HG02870 (cell line): ENCODE measurements around the gene NELFA.
"Not testable (repeated sequence)": the region's sequence is repeated elsewhere in the genome, so short reads cannot be mapped to it uniquely, and the experiment has no call there.

ENCODE experiments used
- ATAC-seq: cut with Tn5 transposase; IDR thresholded peaks from one replicate; pipeline ENCODE4 v1.9.1; 2021; ENCODE audit warnings: mild to moderate bottlenecking, moderate library complexity; ENCODE audit not compliant: unreplicated experiment

Gene NELFA

DNA sequence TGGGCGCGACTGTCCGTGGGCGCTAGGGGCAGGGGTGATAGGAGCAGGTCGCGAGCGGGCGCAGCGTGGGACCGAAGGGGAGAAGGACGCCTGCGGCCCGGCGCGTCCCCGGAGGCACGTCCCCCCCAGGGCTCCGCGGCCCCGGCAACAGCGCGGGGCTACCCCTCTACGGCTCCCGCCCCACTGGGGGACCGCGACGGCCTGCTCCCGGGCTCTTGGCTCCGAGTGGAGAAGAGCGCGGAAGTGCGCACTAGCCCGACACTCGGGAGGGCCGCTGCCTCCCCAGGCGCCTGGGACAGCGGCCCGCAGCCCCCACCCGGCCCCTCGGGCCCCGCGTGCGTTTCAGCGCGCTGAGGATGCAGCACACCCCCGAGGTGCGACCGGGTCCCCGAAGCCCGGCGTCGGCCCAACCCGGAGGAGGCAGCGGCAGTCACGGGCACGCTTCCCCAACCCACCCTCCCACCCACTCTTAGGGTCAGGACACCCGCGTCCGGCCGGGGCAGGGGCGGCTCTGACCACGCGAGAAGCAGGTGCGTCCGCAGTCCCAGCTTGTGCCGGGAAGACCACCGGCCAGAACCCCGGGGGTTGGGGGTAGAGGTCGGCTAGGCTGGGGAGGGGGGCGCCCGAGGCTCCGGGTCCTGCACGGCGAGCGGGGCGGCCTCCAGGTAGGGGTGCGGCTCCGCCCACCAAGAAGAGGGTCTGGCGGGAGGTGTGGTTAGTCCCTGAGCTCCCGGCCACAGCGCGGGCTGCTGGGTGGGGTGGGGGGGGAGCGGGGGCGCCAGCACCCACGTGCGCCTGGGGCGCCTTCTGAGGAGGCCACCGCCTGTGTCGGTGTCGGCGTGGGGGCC, 31.8 kb upstream of the NELFA start:
- ATAC-seq: no peak

DNA sequence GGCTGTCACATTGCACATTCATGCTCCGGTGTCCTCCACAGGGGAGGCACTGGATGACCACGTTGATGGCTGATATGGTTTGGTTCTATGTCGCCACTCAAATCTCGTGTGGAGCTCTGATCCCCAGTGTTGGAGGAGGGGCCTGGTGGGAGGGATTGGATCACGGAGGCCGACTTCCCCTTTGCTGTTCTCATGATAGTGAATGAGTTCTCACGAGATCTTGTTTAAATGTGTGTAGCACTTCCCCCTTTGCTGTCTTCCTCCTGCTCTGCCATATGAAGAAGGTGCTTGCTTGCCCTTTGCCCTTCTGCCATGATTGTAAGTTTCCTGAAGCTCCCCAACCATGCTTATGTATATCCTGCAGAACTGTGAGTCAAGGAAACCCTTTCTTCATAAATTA, 28.1 kb upstream of the NELFA start:
- ATAC-seq: no peak

DNA sequence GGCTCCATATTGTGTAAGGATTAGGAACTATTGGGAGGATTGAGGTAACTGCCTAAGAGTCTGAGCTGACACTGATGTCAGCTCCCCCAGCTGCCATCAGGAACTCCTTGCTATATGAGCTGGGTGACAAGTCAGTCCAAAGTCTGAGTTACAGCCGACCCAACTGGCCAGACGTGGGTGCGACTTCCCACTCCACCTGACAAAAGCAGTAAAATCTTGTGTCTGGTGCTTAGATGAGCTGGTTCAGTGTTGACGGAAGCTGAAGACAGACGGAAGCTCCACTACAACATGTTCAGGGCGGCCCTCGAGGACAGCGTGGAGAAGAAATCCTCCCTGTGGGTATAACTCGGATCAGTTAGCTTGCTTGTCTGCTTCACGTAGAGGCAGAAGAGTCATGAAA, 27.6 kb upstream of the NELFA start:
- ATAC-seq: no peak

DNA sequence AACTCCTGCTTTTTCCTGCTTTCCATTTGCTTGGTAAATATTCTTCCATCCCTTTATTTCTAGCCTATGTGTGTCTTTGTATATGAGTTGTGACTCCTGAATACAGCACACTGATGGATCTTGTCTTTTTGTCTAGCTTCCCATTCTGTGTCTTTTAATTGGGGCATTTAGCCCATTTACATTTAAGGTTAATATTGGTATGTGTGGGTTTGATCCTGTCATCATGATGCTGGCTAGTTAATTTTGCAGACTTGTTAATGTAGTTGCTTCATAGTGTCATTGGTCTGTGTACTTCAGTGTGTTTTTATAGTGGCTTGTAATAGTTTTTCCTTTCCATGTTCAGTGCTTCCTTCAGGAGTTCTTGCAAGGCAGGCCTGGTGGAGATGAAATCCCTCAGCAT, 22.4 kb upstream of the NELFA start:
- not testable (repeated sequence) for ATAC-seq

DNA sequence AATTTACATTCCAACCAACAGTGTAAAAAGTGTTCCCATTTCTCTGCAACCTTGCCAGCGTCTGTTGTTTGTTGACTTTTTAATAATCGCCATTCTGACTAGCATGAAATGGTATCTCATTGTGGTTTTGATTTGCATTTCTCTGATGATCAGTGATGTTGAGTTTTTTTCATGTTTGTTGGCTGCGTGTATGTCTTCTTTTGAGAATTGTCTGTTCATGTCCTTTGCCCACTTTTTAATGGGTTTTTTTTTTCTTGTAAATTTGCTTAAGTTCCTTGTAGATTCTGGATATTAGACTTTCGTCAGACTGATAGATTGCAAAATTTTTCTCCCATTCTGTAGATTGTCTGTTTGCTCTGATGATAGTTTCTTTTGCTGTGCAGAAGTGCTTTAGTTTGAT, 18.3 kb upstream of the NELFA start:
- not testable (repeated sequence) for ATAC-seq

DNA sequence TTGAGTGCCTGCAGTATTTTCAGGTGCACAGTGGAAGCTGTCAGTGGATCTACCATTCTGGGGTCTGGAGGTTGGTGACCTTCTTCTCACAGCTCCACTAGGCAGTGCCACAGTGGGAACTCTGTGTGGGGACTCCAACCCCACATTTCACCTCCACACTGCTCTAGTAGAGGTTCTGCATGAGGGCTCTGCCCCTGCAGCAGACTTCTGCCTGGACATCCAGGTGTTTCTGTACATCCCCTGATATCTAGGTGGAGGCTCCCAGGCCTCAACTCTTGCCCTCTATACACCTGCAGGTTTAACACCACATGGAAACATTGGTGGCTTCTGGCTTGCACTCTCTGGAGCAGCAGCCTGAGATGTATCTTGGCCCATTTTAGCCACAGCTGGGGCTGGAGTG, 17.0 kb upstream of the NELFA start:
- no peak for ATAC-seq

DNA sequence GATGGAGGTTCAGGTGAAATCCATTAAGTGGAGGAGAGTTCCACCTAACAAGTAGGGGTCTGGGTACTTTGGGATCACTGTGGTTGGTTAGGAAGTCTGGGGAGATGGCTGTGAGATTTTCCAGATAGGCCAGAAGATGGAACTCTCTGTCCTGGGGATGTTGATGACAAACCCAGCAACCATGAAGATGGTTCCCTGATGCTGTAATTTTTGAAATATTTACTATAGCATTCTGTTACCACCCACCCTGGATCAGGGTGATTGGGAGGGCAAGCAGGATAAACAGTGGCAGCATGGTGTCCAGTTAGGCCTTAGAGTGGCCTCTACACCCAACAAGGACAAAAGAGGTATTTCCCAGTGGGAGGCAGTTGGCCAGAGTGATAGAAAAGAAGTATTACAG, 15.9 kb upstream of the NELFA start:
- no peak for ATAC-seq

DNA sequence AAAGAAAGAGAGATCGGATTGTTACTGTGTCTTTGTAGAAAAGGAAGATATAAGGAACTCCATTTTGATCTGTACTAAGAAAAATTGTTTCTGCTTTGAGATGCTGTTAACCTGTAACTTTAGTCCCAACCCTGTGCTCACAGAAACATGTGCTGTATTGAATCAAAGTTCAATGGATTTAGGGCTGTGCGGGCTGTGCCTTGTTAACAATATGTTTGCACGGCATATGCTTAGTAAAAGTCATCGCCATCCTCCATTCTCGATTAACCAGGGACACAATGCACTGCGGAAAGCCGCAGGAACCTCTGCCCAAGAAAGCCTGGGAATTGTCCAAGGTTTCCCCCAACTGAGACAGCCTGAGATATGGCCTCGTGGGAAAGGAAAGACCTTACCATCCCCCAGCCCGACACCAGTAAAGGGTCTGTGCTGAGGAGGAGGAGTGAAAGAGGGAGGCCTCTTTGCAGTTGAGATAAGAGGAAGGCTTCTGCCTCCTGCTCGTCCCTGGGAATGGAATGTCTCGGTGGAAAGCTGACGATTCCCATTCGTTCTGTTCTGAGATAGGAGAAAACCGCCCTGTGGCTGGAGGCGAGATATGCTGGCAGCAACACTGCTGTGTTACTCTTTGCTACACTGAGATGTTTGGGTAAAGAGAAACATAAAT, 12.7 kb upstream of the NELFA start:
- not testable (repeated sequence) for ATAC-seq

DNA sequence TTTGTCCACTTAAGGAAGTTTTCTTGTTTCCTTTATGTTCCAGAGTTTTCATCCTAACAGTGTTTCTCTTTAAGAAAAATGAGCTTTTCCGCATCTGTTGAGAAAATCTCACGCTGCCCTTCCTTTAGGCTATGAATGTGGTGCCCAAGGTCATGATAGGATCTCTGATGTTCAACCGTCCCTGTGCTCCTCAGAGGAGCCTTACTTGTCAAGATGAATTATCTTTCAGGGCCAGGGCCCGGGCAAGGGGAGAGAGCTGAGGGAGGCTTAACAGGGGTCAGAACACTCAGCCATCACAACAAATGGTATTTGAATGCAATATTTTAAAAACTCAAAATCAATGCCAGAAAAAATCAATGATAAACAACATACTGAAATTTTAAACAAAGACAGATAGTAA, 6.2 kb upstream of the NELFA start:
- no peak for ATAC-seq

DNA sequence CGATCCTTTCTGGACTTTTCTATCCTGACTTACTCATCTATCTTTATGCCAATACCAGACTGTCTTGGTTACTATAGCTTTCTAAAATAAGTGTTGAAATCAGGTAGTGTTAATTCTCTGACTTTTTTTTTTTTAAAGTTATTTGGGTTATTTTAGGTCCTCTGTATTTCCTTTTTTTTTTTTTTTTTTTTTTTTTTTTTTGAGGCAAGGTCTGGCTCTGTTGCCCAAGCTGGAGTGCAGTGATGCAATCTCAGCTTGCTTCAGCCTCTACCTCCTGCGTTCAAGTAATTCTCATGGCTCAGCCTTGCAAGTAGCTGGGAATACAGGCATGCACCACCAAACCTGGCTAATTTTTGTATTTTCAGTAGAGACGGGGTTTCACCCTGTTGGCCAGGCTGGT, 2.8 kb upstream of the NELFA start:
- ATAC-seq: no peak

DNA sequence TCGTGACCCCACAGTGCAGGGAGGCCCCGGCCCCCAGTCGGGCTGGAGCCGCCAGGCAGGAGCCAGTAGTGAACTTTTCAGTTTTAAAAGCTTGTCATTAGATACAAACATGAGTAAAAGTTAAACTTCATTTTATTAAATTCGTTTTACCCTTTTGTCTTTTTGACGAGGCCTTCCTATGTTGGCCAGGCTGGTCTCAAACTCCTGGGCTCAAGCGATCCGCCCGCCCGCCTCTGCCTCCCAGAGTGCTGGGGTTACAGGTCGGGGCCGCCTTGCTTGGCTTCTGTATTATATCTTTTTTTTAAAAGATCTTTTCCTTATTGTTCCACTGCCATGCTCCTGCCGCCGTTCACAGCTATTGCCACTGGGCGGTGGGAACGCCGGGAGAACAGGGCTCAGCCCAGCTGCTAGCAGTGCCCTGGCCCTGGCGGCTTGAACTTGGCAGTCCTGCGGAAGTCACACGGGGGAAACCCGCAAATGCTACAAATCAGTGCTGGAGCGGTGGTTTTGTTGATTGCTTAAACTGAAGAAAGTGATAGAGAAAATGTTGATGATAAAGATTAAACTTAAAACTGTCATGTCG, 968 bp upstream of the NELFA start:
- ATAC-seq: no peak

DNA sequence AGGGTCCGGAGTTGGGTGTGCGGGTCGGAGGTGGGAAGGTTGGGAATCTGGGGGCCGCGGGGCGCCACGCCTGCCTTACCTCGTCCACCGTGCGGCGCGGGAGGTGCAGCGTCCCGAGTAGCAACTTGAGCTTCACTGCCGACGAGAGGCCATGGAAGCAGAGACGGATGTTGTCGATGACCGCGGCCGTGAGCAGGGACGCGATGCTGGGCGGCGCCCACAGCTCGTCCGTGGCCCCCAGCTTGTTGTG, 178 bp downstream of the NELFA start:
- ATAC-seq: no peak

DNA sequence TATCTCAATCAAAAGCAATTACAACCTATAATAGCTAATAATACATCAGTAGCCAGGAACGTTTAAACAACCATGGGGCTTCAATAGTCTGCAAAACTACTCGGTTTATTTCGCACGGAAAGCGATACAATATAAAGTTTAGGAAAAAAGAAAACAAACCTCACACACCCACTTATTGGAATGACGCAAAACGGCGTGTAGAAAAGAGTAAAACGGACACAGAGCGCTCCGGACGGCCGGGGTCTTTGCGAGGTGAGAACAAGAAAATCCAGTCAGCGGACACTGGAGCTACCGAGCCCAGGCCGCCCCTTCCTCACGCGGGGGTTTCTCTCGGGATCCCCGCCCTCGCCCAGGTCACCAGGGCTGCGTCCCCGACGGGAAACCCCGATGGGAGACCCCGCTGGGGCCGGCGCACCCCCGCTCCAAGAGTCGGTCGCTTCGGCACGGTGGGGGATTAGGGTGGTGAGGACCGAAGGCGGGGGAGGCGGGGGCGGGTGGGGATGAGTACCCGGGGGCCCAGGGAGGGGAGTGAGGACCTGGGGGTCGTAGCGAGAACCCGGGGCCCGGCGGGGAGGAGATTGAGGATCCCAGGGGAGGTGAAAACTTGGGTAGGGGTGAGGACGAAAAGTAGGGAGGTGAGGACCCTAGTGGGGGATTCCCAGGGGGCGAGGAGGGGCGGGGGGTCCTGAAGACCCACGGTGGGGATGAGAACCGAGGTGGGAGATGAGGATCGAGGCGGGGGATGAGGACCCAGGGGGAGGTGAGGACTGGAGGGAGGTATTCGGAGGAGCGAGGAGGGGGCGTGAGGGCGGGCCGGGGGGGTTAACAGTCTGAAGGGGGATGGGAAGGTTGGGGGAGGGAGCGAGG, 737 bp downstream of the NELFA start:
- no peak for ATAC-seq

DNA sequence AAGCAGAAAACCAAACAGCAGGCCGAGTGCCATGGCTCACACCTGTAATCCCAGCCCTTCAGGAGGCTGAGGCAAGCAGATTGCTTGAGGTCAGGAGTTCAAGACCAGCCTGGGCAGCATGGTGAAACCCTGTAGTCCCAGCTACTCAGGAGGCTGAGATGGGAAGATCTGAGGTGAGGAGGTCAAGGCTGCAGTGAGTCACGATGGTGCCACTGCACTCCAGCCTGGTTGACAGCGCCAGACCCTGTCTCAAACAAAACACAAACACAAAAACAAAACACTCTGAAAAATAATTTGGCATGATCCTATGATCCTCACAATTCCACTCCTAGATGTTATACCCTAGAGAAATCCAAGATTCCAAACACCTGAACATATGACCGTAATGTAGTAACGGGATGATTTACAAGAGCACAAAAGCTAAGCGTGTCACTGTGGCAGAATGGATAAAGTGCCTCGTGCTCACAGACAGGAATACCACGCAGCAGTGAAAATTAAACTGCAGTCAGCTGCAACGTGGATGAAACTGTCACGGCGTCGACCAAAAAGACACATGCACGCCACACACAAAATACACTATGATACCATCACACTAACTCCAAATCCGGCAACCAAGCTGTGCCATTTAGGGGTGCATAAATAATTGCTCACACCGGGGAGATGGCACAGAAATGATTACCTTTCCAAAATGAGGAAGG, 1.7 kb downstream of the NELFA start:
- ATAC-seq: no peak

DNA sequence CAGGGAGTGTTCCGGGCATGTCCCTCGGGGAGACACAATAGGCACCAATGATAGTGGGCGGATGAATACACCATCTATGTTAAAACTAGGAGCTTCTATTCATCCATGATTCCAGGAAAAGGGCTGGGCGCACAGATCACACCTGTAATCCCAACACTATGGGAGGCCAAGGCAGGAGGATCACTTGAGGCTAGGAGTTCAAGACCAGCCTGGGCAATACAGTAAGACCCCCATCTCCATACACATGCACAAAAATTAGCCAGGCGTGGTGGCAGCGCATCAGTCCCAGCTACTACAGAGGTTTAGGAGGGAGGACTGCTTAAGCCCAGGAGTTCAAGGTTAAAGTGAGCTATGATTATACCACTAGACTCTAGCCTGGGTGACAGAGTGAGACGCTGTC, 2.4 kb downstream of the NELFA start:
- no peak for ATAC-seq

DNA sequence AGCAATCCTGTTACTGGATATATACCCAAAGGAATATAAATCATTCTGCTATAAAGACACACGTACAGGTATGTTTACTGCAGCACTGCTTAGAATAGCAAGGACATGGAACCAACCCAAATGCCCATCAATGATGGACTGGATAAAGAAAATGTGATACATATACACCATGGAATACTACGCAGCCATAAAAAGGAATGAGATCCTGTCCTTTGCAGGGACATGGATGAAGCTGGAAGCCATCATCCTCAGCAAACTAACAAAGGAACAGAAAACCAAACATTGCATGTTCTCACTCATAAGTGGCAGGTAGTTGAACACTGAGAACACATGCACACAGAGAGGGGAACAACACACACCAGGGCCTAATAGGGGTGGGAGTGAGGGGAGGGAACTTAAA, 5.4 kb downstream of the NELFA start:
- ATAC-seq: not testable (repeated sequence)

DNA sequence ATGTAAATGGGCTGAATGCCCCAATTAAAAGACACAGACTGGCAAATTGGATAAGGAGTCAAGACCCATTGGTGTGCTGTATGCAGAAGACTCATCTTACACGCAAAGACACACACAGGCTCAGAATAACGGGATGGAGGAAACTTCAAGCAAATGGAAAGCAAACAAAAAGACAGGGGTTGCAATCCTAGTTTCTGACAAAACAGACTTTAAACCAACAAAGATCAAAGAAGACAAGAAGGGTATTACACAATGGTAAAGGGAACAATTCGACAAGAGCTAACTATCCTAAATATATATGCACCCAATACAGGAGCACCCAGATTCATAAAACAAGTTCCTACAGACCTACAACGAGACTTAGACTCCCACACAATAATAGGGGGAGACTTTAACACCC, 9.5 kb downstream of the NELFA start:
- not testable (repeated sequence) for ATAC-seq

DNA sequence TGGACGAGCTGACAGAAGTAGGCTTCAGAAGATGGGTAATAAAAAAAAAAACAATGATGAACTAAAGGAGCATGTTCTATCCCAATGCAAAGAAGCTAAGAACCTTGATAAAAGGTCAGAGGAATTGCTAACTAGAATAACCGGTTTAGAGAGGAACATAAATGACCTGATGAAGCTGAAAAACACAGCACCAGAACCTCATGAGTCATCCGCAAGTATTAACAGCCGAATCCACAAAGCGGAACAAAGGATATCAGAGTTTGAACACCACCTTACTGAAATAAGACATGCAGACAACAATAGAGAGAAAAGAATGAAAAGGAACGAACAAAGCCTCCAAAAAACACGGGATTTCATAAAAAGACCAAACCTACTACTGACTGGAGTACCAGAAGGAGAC, 10.5 kb downstream of the NELFA start:
- no peak for ATAC-seq

DNA sequence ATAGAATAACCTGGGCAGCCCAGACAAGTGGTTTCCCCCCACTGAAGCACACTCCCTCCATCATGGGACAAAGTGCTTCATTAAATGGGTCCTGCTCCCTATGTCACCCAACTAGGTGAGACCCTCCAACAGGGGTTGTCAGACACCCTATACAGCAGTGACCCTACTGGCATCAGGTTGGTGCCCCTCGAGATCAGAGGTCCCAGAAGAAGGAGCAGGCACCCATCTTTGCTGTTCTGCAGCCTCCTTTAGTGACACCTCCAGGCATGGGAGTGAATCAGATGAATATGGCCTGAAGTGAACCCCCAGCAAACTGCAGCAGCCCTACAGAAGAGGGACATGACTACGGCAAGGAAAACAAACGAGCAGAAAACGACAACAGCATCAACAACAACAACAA, 11.1 kb downstream of the NELFA start:
- no peak for ATAC-seq

DNA sequence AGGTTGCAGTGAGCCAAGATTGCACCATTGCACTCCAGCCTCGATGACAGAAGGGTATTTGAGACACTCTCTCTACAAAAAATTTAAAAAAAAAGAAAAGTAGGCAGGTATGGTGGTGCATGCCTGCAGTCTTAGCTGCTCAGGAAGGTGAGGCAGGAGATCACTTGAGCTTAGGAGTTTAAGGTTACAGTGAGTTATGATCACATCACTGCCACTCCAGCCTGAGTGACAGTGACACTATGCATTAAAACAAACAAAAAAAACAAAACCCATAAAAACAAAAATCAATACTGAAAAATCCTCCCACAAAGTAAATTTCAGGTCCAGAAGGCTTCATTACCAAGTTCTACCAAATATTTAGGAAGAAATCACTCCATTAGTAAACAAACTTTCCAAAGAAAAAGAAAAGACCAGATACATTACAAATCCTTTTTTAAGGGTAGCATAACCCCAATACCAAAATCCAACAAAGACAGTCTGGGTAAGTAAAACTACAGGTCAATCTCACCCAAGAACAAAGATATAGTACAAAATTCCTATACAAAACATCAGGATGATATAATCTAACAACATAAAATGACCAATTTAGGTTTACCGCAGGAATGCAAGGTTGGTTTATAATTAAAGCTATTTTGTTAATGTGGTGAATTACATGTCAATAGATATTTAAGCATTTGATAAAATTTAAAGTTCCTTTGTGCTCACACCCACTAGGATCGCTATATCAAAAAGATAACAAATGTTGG, 11.7 kb downstream of the NELFA start:
- ATAC-seq: no peak
